Measurements from ENCODE around the gene GNS. TPM values are rescaled to one million over a fixed set of nuclear protein-coding genes. Genes with fewer than 3 reads are reported as not detected.

GNS gene
- total and polyA plus RNA-seq, 10 of the 15 experiments (the other 5 are each of a cell fraction or from before 2014, with no cell fraction given), result 4.1 to 33.8 (median 19.1) TPM

GRCh38 chr12:64681200-64682052, 77.8 kb downstream of the GNS start (continued):
- peak in 1 of 2 experiments; percentile 7; a peak in 1 of 4 replicates for TF ChIP-seq BHLHE40 (IDR thresholded peaks at IDR 0.05; ENCODE audit: borderline replicate concordance in 1 of 2, low read depth in 2 of 2, low read length in 1 of 2)

DNA sequence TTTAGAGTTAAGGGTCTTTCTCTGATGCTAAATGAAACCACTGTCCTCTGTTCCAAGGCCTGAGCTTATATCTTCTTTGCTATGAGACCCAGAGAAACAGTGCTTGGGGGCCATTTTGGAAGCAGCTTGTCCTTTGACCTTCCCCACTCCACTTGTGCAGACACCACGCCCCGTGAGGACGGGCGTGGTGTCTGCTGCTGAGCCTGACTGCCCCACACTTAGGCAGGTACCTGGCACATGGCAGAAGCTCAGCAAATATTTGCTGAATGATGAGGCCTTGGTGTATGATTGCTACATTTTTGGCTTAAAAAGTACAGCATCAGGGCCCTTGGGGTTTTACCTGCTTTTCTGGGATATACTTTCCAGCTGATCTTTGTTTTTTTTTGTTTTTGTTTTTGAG, 79.0 kb downstream of the GNS start:
- Histone ChIP-seq H3K27ac (ENCODE audit: control insufficient read depth, insufficient read depth) (peak overlapping the region; percentile 35; the same call in 1 of the 2 replicates), H3K9ac (ENCODE audit: control insufficient read depth, insufficient read depth, low read length) (no peak overlapping the region), H3K4me1 (ENCODE audit: control insufficient read depth, insufficient read depth, low read length) (peaks cover 51% of the 10 kb centered on the region), H3K79me2 (ENCODE audit: control insufficient read depth, insufficient read depth, low read length) (peaks cover 72% of the 10 kb centered on the region), H3K9me3 (replicated peaks; ENCODE audit: control insufficient read depth, insufficient read depth, low read length) (no peaks in the 10 kb centered on the region), H2AFZ (ENCODE audit: control insufficient read depth, low read depth, low read length) (no peak overlapping the region), H3K4me3 (no peak overlapping the region), H3K36me3 (ENCODE audit: control insufficient read depth in 2 of 2, insufficient read depth in 2 of 2, low read length in 1 of 2) (peaks cover 0 to 10% of the 10 kb centered on the region in 2 experiments; a peak in 2 of 4 replicates), H3K27me3 (replicated peaks in 1 of 2; ENCODE audit: control insufficient read depth in 2 of 2, insufficient read depth in 2 of 2, low read length in 1 of 2) (no peaks in the 10 kb centered on the region), H3K4me2 (ENCODE audit: control insufficient read depth, insufficient read depth) (no peak overlapping the region), H4K20me1 (ENCODE audit: control insufficient read depth, insufficient read depth) (no peaks in the 10 kb centered on the region; the same call in 1 of the 2 replicates)
- DNase-seq (ENCODE audit: low read depth, low spot score), result no peak
- ChIA-PET CTCF (interaction anchor here (1.2 to 7.7 kb wide), 2 partner anchors 16 to 20 kb away, joined by 3 to 48 read pairs; no protein-coding TSS in a partner anchor), SMC1A (ENCODE audit: uncharacterized antibody, unreplicated experiment) (interaction anchor here (0.8 to 5.5 kb wide), 5 partner anchors 12 to 116 kb away, joined by 3 to 41 read pairs (median 4); no protein-coding TSS in a partner anchor), RAD21 (ENCODE audit: unreplicated experiment) (interaction anchor here (0.6 to 1.3 kb wide), 3 partner anchors 12 to 71 kb away, joined by 3 to 4 read pairs (median 3); no protein-coding TSS in a partner anchor), POLR2A (interaction anchor here (0.8 to 1.9 kb wide), 2 partner anchors 10 to 12 kb away, joined by 4 to 7 read pairs; no protein-coding TSS in a partner anchor)
- in situ Hi-C loops (cut with MboI), result no loop called here
- no TSS peak for BruUV-seq (replicated peaks)
- no peak for FAIRE-seq
- no peak for ATAC-seq
- TF ChIP-seq FOXM1 (IDR thresholded peaks at IDR 0.05; ENCODE audit: low read depth, low read length) (no peak), TAF1 (IDR thresholded peaks at IDR 0.05; ENCODE audit: borderline replicate concordance, low read depth, low read length) (no peak), ZNF207 (IDR thresholded peaks at IDR 0.05; ENCODE audit: borderline replicate concordance) (no peak), YY1 (IDR thresholded peaks at IDR 0.05; ENCODE audit: low read depth, low read length) (0 out of 2 replicates have a peak, but pooled peaks have one; percentile 19), SRF (IDR thresholded peaks at IDR 0.05; ENCODE audit: low read depth in 2 of 2, low read length in 2 of 2) (no peak)
- TF ChIP-seq, protein P1, sequence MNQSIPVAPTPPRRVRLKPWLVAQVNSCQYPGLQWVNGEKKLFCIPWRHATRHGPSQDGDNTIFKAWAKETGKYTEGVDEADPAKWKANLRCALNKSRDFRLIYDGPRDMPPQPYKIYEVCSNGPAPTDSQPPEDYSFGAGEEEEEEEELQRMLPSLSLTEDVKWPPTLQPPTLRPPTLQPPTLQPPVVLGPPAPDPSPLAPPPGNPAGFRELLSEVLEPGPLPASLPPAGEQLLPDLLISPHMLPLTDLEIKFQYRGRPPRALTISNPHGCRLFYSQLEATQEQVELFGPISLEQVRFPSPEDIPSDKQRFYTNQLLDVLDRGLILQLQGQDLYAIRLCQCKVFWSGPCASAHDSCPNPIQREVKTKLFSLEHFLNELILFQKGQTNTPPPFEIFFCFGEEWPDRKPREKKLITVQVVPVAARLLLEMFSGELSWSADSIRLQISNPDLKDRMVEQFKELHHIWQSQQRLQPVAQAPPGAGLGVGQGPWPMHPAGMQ (IDR thresholded peaks at IDR 0.05; ENCODE audit: borderline replicate concordance), result no peak
- WGBS (ENCODE audit: insufficient coverage, insufficient replicate concordance, low lambda C conversion rate, missing lambda C conversion rate), result 30% methylated on average over 4 of the region's 4 CpGs
- intact Hi-C loops (cut with micrococcal nuclease; ENCODE audit: unreplicated experiment), result no loop called here

Data from GM12878 (cell line).